GM20000 (cell line): Measurements from ENCODE around the gene NEIL3.

Experiments
- DNase-seq: peaks from one replicate; pipeline ENCODE4 v3.0.0; 2012; ENCODE audit warnings: low spot score
- TF ChIP-seq, protein P1 (sequence below): IDR thresholded peaks from 2 replicates; pipeline ENCODE4 v1.5.1; 2012; ENCODE audit warnings: mild to moderate bottlenecking, control low read depth; ENCODE audit errors: extremely low read depth, missing control alignments

The NEIL3 gene

DNA sequence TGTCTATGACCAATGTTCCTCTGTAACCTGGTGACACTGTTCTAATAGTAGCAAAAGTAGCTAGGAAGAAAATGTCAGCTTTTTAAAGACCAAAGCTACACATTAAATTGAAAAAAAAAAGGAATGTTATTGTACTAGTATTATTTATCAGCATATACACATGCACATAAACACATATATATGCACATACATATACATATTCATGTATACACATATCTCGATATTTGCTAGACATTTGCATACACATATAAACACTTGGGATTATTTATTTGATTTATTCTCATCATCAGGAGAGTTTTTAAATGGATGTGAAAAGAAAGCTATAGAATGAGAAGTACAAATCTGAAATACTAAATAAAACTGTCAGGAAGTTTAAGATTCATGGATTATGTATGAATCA is 21.3 kb upstream of the NEIL3 start:
- TF ChIP-seq, protein P1, sequence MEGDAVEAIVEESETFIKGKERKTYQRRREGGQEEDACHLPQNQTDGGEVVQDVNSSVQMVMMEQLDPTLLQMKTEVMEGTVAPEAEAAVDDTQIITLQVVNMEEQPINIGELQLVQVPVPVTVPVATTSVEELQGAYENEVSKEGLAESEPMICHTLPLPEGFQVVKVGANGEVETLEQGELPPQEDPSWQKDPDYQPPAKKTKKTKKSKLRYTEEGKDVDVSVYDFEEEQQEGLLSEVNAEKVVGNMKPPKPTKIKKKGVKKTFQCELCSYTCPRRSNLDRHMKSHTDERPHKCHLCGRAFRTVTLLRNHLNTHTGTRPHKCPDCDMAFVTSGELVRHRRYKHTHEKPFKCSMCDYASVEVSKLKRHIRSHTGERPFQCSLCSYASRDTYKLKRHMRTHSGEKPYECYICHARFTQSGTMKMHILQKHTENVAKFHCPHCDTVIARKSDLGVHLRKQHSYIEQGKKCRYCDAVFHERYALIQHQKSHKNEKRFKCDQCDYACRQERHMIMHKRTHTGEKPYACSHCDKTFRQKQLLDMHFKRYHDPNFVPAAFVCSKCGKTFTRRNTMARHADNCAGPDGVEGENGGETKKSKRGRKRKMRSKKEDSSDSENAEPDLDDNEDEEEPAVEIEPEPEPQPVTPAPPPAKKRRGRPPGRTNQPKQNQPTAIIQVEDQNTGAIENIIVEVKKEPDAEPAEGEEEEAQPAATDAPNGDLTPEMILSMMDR = no peak
- DNase-seq = no peak

- no peak for DNase-seq
- TF ChIP-seq, protein P1 = no peak
Measured at GRCh38 chr4:177290780-177291179, 18.9 kb upstream of the NEIL3 start.

GRCh38 chr4:177292171-177292570 is 17.5 kb upstream of the NEIL3 start:
- DNase-seq = no peak
- TF ChIP-seq, protein P1 = no peak

DNA sequence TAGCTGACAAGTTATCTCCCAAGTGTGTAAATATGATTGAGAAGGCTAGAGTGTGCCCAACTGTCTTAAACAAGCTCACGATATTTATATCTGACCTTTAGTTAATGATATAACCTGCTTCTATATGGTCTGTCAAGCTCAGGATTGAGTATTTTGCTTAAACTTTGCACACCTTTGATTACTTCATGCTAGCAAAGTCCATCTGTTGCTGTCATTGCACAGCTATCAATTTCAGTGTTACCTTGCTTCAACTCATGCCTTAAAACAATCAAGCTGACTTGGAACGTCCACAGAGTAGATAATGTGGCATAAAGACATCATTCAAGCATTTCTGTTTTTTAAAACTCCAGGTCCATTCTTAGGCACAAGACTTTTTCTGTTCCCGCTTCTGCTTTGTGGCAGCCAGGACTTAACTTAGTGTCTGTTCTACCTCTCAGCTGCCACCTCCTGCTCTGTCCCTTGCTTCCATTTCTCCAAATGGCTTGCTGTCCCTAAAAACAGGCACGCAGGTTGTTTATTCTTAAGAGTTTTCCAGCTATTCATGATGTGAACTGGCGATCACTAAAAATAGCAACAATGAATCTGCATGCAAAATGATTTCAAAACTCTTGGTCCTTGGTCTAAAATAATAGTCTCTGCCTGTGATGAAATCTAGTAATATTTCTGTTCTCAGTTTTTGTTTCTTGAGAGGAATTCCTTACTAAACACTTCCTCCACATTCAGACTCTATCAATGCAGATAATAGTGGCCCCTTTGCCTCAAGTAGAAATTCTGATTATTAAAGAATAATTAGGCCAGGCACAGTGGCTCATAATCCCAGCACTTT is 16.3 kb upstream of the NEIL3 start:
- TF ChIP-seq, protein P1 = no peak
- no peak for DNase-seq

GRCh38 chr4:177297785-177298391 is 11.8 kb upstream of the NEIL3 start:
- TF ChIP-seq, protein P1 = no peak
- no peak for DNase-seq

DNA sequence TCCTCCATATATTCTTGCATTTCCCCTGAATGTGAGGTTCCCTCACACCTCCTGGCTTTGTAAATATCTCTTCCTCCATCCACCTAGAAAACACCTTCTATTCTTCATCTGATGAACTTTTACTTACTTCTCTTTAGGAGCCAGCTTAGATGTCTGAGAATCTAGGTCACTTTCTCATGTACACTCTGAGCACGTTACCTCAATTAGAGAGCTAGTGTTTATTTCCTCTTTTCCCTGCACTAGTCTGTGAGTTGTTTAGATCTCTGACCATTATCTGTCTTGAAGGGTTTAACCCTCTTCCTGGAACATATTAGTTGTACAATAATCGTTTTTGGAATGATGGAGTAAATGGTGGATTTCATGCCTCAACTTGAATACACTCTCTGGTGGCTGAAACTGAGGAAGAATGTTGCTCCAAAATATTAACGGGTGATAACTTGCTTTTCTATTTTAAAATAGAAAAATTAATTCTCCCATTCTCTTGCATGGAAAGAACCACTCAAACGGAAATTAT is 8.5 kb upstream of the NEIL3 start:
- no peak for DNase-seq
- TF ChIP-seq, protein P1 = no peak
